C4-2B (cell line): ENCODE measurements around the gene PELI3.
"Not testable (repeated sequence)": the region's sequence is repeated elsewhere in the genome, so short reads cannot be mapped to it uniquely, and the experiment has no call there.

ENCODE experiments used
- CTCF ChIP-seq: fragments of 450-650 bp; conservative IDR thresholded peaks from 2 replicates; pipeline ENCODE4 v1.5.1; 2017; ENCODE audit warnings: mild to moderate bottlenecking
- ZFX ChIP-seq: fragments of 450-650 bp; IDR thresholded peaks from 2 replicates; pipeline ENCODE4 v1.6.1; 2017

GRCh38 chr11:66440940-66441282 lies 25.8 kb upstream of the PELI3 start:
- not testable (repeated sequence) for TF ChIP-seq CTCF, ZFX
